Activated naive CD8-positive, alpha-beta T cell (primary cell): ENCODE results near the gene NPAS3.
A peak's percentile ranks its signal among the peaks of the same experiment; 100 is the strongest.

ENCODE experiments used
- H3K27ac Mint-ChIP-seq: one replicate; pipeline ENCODE4 v1.8.0; 2021; ENCODE audit warnings: mixed read lengths
- H3K27me3 Mint-ChIP-seq: one replicate; pipeline ENCODE4 v1.8.0; 2021; ENCODE audit warnings: mixed read lengths
- H3K36me3 Mint-ChIP-seq: one replicate; pipeline ENCODE4 v1.8.0; 2021; ENCODE audit warnings: mixed read lengths
- H3K4me1 Mint-ChIP-seq: one replicate; pipeline ENCODE4 v1.8.0; 2021; ENCODE audit warnings: low read depth, mixed read lengths
- H3K4me3 Mint-ChIP-seq: one replicate; pipeline ENCODE4 v1.8.0; 2021; ENCODE audit warnings: mild to moderate bottlenecking, mixed read lengths
- H3K9me3 Mint-ChIP-seq: one replicate; pipeline ENCODE4 v1.8.0; 2021; ENCODE audit warnings: low read depth, mixed read lengths

Gene NPAS3

GRCh38 chr14:33728010-33728498, 789.4 kb downstream of the NPAS3 start:
- Mint-ChIP-seq H3K36me3 (no peaks in the 10 kb centered on the region), H3K4me1 (no peaks in the 10 kb centered on the region), H3K27ac (no peak overlapping the region), H3K9me3 (no peaks in the 10 kb centered on the region), H3K4me3 (no peak overlapping the region), H3K27me3 (peaks cover 1% of the 10 kb centered on the region)

GRCh38 chr14:33730156-33730555, 791.5 kb downstream of the NPAS3 start:
- Mint-ChIP-seq H3K4me3 (no peak overlapping the region), H3K4me1 (peaks cover 3% of the 10 kb centered on the region), H3K27me3 (peaks cover 1% of the 10 kb centered on the region), H3K9me3 (no peaks in the 10 kb centered on the region), H3K36me3 (no peaks in the 10 kb centered on the region), H3K27ac (no peak overlapping the region)

- H3K27ac Mint-ChIP-seq = no peak overlapping the region
- H3K4me3 Mint-ChIP-seq = no peak overlapping the region
- no peaks in the 10 kb centered on the region for H3K36me3 Mint-ChIP-seq
- H3K4me1 Mint-ChIP-seq = peaks cover 3% of the 10 kb centered on the region
- H3K9me3 Mint-ChIP-seq = no peaks in the 10 kb centered on the region
- H3K27me3 Mint-ChIP-seq = peaks cover 2% of the 10 kb centered on the region
Observed at GRCh38 chr14:33732175-33732574, 793.5 kb downstream of the NPAS3 start.

- peaks cover 3% of the 10 kb centered on the region for H3K4me1 Mint-ChIP-seq
- H3K36me3 Mint-ChIP-seq = no peaks in the 10 kb centered on the region
- peaks cover 2% of the 10 kb centered on the region for H3K27me3 Mint-ChIP-seq
Observed at GRCh38 chr14:33733310-33733709, 794.6 kb downstream of the NPAS3 start.

GRCh38 chr14:33733721-33734120, 795.0 kb downstream of the NPAS3 start:
- Mint-ChIP-seq H3K36me3 (no peaks in the 10 kb centered on the region), H3K27ac (no peak overlapping the region), H3K9me3 (no peaks in the 10 kb centered on the region), H3K4me1 (peaks cover 3% of the 10 kb centered on the region), H3K27me3 (peaks cover 2% of the 10 kb centered on the region), H3K4me3 (no peak overlapping the region)

More at GRCh38 chr14:33733310-33733709, 794.6 kb downstream of the NPAS3 start:
- Mint-ChIP-seq H3K27ac (no peak overlapping the region), H3K4me3 (no peak overlapping the region), H3K9me3 (no peaks in the 10 kb centered on the region)

- Mint-ChIP-seq H3K4me1 (peaks cover 3% of the 10 kb centered on the region), H3K4me3 (no peak overlapping the region), H3K27ac (peak overlapping the region; percentile 30), H3K36me3 (no peaks in the 10 kb centered on the region), H3K9me3 (no peaks in the 10 kb centered on the region), H3K27me3 (peaks cover 2% of the 10 kb centered on the region)
Observed at GRCh38 chr14:33734387-33734786, 795.7 kb downstream of the NPAS3 start.

GRCh38 chr14:33736299-33736825, 797.7 kb downstream of the NPAS3 start:
- Mint-ChIP-seq H3K4me3 (no peak overlapping the region), H3K4me1 (peaks cover 3% of the 10 kb centered on the region), H3K27me3 (peaks cover 2% of the 10 kb centered on the region), H3K9me3 (no peaks in the 10 kb centered on the region), H3K36me3 (no peaks in the 10 kb centered on the region), H3K27ac (no peak overlapping the region)

GRCh38 chr14:33736979-33737378, 798.3 kb downstream of the NPAS3 start:
- Mint-ChIP-seq H3K4me3 (no peak overlapping the region), H3K36me3 (no peaks in the 10 kb centered on the region), H3K27ac (no peak overlapping the region), H3K27me3 (peaks cover 2% of the 10 kb centered on the region), H3K9me3 (no peaks in the 10 kb centered on the region), H3K4me1 (peaks cover 3% of the 10 kb centered on the region)

- no peaks in the 10 kb centered on the region for H3K36me3 Mint-ChIP-seq
- peaks cover 2% of the 10 kb centered on the region for H3K27me3 Mint-ChIP-seq
- peaks cover 3% of the 10 kb centered on the region for H3K4me1 Mint-ChIP-seq
- no peak overlapping the region for H3K27ac Mint-ChIP-seq
- no peaks in the 10 kb centered on the region for H3K9me3 Mint-ChIP-seq
- H3K4me3 Mint-ChIP-seq = no peak overlapping the region
Observed at GRCh38 chr14:33737446-33737845, 798.8 kb downstream of the NPAS3 start.

- Mint-ChIP-seq H3K36me3 (no peaks in the 10 kb centered on the region), H3K4me3 (no peak overlapping the region)
Observed at GRCh38 chr14:33738029-33738428, 799.4 kb downstream of the NPAS3 start.

GRCh38 chr14:33738491-33738890, 799.8 kb downstream of the NPAS3 start:
- no peak overlapping the region for H3K4me3 Mint-ChIP-seq
- H3K27me3 Mint-ChIP-seq = peaks cover 2% of the 10 kb centered on the region
- no peaks in the 10 kb centered on the region for H3K9me3 Mint-ChIP-seq
- peaks cover 3% of the 10 kb centered on the region for H3K4me1 Mint-ChIP-seq
- no peaks in the 10 kb centered on the region for H3K36me3 Mint-ChIP-seq
- H3K27ac Mint-ChIP-seq = no peak overlapping the region

More at GRCh38 chr14:33738029-33738428, 799.4 kb downstream of the NPAS3 start:
- H3K4me1 Mint-ChIP-seq = peaks cover 3% of the 10 kb centered on the region
- H3K9me3 Mint-ChIP-seq = no peaks in the 10 kb centered on the region
- peaks cover 2% of the 10 kb centered on the region for H3K27me3 Mint-ChIP-seq
- no peak overlapping the region for H3K27ac Mint-ChIP-seq

GRCh38 chr14:33740531-33740930, 801.9 kb downstream of the NPAS3 start:
- no peak overlapping the region for H3K27ac Mint-ChIP-seq
- H3K4me3 Mint-ChIP-seq = no peak overlapping the region

GRCh38 chr14:33742166-33742565, 803.5 kb downstream of the NPAS3 start:
- Mint-ChIP-seq H3K9me3 (no peaks in the 10 kb centered on the region), H3K36me3 (no peaks in the 10 kb centered on the region), H3K4me3 (no peak overlapping the region), H3K27ac (no peak overlapping the region), H3K4me1 (no peaks in the 10 kb centered on the region), H3K27me3 (peaks cover 1% of the 10 kb centered on the region)

More at GRCh38 chr14:33740531-33740930, 801.9 kb downstream of the NPAS3 start:
- Mint-ChIP-seq H3K36me3 (no peaks in the 10 kb centered on the region), H3K4me1 (no peaks in the 10 kb centered on the region), H3K27me3 (peaks cover 2% of the 10 kb centered on the region), H3K9me3 (no peaks in the 10 kb centered on the region)

- peaks cover 2% of the 10 kb centered on the region for H3K27me3 Mint-ChIP-seq
- no peak overlapping the region for H3K27ac Mint-ChIP-seq
- H3K4me3 Mint-ChIP-seq = no peak overlapping the region
- no peaks in the 10 kb centered on the region for H3K9me3 Mint-ChIP-seq
- no peaks in the 10 kb centered on the region for H3K4me1 Mint-ChIP-seq
- no peaks in the 10 kb centered on the region for H3K36me3 Mint-ChIP-seq
Observed at GRCh38 chr14:33745163-33745562, 806.5 kb downstream of the NPAS3 start.

- Mint-ChIP-seq H3K9me3 (no peaks in the 10 kb centered on the region), H3K27me3 (peaks cover 2% of the 10 kb centered on the region), H3K4me3 (no peak overlapping the region), H3K27ac (no peak overlapping the region), H3K36me3 (no peaks in the 10 kb centered on the region), H3K4me1 (no peaks in the 10 kb centered on the region)
Observed at GRCh38 chr14:33747749-33748148, 809.1 kb downstream of the NPAS3 start.

GRCh38 chr14:33754261-33754660, 815.6 kb downstream of the NPAS3 start:
- Mint-ChIP-seq H3K4me3 (no peak overlapping the region), H3K27me3 (peaks cover 11% of the 10 kb centered on the region), H3K4me1 (no peaks in the 10 kb centered on the region), H3K27ac (no peak overlapping the region), H3K36me3 (no peaks in the 10 kb centered on the region), H3K9me3 (no peaks in the 10 kb centered on the region)
